GM10248 (cell line): Measurements from ENCODE around the gene CDKN1C.
A peak's percentile ranks its signal among the peaks of the same experiment; 100 is the strongest.

ENCODE experiments used
- CTCF ChIA-PET: fragments of 300-600 bp; sonication (Branson Sonifier 250); formaldehyde crosslinking; extraction: SDS; loops from one replicate; lab custom pipeline; 2021; ENCODE audit warnings: antibody characterized with exemption; lab: Yijun Ruan, JAX
- POLR2A ChIA-PET: fragments of 350-650 bp; sonication (Branson Sonifier 250); formaldehyde crosslinking; extraction: SDS; loops from one replicate; lab custom pipeline; 2020; ENCODE audit warnings: antibody characterized with exemption; lab: Yijun Ruan, JAX
- DNase-seq: peaks from one replicate; pipeline ENCODE4 v3.0.0; 2012; ENCODE audit errors: extremely low spot score
- CTCF ChIP-seq: IDR thresholded peaks from 2 replicates; pipeline ENCODE4 v1.5.1; 2012; ENCODE audit warnings: mild to moderate bottlenecking, low read depth; ENCODE audit errors: extremely low read depth, missing control alignments, control extremely low read depth

The CDKN1C gene

DNA sequence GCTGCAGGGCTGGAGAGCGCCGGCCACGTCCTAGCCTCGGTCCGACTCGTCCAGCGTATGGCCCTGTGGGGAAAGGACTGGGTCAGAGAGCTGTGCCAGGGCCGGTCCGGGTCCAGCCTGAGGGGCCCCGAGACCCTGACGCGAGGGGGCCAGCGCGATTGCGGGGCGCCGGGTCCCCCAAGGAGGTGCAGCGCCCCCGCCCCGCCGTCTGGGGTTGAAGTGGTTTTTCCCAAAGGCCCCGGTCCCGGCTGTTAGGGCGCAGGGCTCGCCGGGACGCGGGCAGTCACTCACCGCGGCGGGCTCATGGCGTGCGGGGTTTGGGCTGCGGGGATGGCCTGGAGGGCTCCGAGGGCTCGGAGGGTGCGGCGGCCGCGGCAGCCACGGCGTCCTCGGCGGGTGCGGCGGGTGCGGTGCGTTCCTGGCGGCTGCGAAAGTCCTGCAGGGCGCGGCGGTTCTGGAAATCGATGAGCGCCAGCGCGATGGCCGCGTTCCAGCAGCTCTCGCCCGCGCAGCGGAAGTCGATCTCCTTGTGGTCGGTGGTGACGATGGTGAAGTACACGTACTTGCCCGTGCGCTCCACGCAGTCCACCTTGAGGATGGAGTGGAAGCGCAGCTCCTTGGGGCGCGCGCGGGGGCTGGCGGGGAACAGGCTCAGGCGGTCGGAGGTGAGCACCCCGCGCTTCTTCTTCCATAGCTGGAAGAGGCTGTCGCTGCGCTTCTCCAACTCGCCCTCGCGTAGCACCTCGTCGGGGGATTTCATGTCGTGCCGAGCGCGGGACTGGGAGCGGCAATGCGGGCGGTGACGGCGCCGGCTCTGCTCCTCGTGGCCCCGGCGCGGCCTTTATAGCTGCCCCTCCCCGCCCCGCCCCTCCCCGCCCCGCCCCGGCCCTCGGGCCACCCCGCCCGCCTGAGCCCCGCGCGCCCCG, 43.3 kb upstream of the CDKN1C start, which contains the start of gene PHLDA2:
Gene PHLDA2 (minus strand): TSS at position 816 of the 926 bp plus-strand sequence. CDS start 56 bp downstream, at position 760.
- ChIA-PET POLR2A (interaction anchor here (0.6 to 0.8 kb wide), 3 partner anchors 8 to 102 kb away, joined by 3 read pairs; partner anchors contain the start of gene NAP1L4), CTCF (interaction anchor here (1.0 to 4.2 kb wide), 13 partner anchors 8 to 412 kb away, joined by 3 to 39 read pairs (median 4); a partner anchor contains a TSS)
- TF ChIP-seq CTCF, result no peak
- DNase-seq, result peak; percentile 65

DNA sequence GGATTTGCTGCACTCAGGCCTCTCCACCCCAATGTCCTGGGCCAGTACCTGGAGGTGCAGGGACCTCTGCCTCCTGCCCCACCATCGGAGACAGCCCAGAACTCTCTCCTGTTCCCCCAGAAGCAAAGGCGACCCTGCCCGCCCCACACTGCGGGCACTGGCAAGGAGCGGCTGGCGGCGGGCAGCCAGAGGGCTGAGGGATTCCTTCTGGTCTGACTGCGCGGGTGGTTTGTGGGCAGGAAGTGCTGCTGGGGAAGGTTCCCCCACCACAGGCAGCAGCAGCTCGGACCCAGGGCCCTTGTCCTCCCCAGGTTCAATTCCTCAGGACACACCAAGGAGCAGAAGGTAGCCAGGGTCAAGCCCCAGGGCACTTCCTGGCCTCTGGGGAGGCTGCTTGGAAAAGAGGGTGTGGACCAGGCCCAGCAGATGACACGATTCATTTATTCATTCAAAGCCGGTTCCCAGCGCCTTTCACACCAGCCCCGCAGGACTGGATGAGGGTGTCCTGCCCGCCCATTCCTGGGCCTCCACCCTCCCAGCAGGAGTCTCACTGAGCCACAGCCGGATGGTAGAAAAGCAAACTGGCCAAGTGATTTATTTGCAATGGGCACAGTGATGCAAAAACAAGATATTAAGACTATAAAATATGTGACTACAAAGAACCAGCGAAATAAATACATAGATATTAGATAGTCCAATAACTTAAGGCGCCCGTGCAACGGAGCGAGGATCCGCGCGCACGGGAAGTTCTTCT, 42.5 kb upstream of the CDKN1C start:
- POLR2A ChIA-PET, result interaction anchor here (0.5 kb wide), 1 partner anchor 11 kb away, joined by 3 read pairs; no protein-coding TSS in a partner anchor
- CTCF ChIA-PET, result interaction anchor here (1.5 to 2.4 kb wide), 3 partner anchors 8 to 395 kb away, joined by 3 to 15 read pairs (median 7); no protein-coding TSS in a partner anchor
- DNase-seq, result no peak

GRCh38 chr11:2927121-2927800, 41.7 kb upstream of the CDKN1C start:
- TF ChIP-seq CTCF, result no peak
- CTCF ChIA-PET, result interaction anchor here (2.0 kb wide), 1 partner anchor 394 kb away, joined by 7 read pairs; no protein-coding TSS in a partner anchor
- POLR2A ChIA-PET, result interaction anchor here (0.5 kb wide), 1 partner anchor 12 kb away, joined by 3 read pairs; no protein-coding TSS in a partner anchor
- DNase-seq, result no peak

More for the DNA sequence above, 42.5 kb upstream of the CDKN1C start:
- no peak for TF ChIP-seq CTCF

GRCh38 chr11:2926611-2927051, 41.1 kb upstream of the CDKN1C start:
- no peak for DNase-seq
- CTCF ChIA-PET, result interaction anchor here (2.0 kb wide), 1 partner anchor 393 kb away, joined by 7 read pairs; no protein-coding TSS in a partner anchor
- POLR2A ChIA-PET, result no interaction called here
- no peak for TF ChIP-seq CTCF

- TF ChIP-seq CTCF, result no peak
- POLR2A ChIA-PET, result no interaction called here
- CTCF ChIA-PET, result interaction anchor here (1.1 kb wide), 2 partner anchors 9 to 37 kb away, joined by 3 read pairs; no protein-coding TSS in a partner anchor
- no peak for DNase-seq
These were observed 39.5 kb upstream of the CDKN1C start for GRCh38 chr11:2924821-2925675.
